ENCODE measurements around the gene ATOH1.

Gene ATOH1

DNA sequence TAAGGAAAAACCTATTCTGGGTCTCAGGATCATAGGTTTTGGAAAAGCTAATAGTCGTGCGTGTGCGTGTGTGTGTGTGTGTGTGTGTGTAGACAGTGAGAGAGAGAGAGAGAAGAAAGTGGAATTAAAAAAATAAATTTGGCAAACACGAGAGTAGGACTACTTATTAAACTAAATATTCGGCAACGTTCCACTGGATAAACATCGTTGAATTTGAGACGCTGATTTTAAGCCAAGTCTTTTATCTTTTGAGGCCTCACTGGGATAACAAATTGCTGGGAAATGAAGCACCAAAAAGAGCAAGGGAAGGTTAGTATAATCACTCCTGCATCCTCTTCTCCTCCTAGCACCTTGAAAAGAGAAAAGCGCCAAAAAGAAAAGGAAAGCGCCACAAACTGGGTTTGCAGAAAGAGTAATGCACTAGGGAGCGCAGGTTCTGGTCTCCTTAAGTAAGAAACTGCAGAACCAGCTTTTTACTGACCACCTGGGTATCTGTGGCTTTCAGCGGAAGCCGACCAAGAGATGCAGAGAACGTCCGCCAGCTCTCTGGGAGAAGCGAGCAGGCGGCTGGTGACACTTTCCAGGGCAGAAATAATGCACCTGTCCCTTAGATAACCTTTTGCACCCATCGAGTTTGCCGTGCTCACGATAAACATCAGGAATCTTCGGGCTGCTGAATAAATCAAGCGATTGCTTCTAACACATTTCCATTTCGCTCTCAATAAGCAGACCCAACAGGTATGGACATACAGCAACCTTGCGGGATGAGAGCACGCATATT, 3.4 kb downstream of the ATOH1 start:
- H3K4me1 ChIP-seq, result no peaks in the 10 kb centered on the region; the same call in 1 of the 2 replicates
- peaks cover 83% of the 10 kb centered on the region for H3K27me3 ChIP-seq
- no peak for TF ChIP-seq CTCF (IDR thresholded peaks at IDR 0.05; ENCODE audit: low read depth, low read length)
- H3K9me3 ChIP-seq, result no peaks in the 10 kb centered on the region; the same call in none of the 2 replicates
- H3K36me3 ChIP-seq, result no peaks in the 10 kb centered on the region
- no peak for DNase-seq
- no peak overlapping the region for H3K4me3 ChIP-seq (ENCODE audit: low read depth, low read length)

DNA sequence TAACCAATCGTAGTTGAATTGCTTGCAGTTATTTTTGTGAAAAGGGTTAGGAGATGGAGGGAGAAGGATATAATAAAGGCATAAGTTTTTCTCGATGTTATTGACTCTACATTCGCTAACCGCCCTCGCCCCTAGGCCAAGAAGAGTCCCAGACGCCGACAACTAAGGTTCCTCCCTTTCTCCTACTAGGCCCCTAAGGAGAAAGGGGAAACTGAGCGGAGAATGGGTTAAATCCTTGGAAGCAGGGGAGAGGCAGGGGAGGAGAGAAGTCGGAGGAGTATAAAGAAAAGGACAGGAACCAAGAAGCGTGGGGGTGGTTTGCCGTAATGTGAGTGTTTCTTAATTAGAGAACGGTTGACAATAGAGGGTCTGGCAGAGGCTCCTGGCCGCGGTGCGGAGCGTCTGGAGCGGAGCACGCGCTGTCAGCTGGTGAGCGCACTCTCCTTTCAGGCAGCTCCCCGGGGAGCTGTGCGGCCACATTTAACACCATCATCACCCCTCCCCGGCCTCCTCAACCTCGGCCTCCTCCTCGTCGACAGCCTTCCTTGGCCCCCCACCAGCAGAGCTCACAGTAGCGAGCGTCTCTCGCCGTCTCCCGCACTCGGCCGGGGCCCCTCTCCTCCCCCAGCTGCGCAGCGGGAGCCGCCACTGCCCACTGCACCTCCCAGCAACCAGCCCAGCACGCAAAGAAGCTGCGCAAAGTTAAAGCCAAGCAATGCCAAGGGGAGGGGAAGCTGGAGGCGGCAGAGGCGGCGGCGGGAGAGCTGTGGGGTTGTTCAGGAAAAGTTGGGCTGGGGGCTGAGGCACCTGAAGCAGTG, 5.9 kb downstream of the ATOH1 start:
- Histone ChIP-seq H3K27me3 (peaks cover 64% of the 10 kb centered on the region), H3K4me3 (ENCODE audit: low read depth, low read length) (no peak overlapping the region; the same call in 1 of the 2 replicates), H3K36me3 (no peaks in the 10 kb centered on the region), H3K4me1 (no peaks in the 10 kb centered on the region), H3K9me3 (no peaks in the 10 kb centered on the region; the same call in 1 of the 2 replicates)
- no peak for TF ChIP-seq CTCF (IDR thresholded peaks at IDR 0.05; ENCODE audit: low read depth, low read length)
- peak; percentile 15 for DNase-seq

DNA sequence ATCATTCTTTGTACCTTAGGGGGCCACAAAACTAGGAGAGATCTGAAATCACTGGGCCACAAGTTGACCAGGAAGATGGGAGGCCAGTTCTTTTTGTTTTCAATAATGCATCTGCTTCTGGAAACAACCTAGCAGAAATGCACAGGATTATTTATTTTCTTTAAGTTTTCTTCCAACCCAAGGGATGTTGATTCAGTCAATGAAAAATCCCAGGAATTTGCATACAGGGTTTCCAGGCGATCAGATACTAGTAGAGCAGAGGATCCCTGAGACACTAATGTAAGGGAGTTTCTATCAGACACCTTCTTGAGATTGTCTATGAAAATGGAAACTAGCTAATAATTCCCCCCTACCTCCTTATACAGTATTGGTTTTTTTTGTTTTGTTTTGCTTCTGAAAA, 7.4 kb downstream of the ATOH1 start:
- Histone ChIP-seq H3K36me3 (no peaks in the 10 kb centered on the region), H3K27me3 (peaks cover 50% of the 10 kb centered on the region)
- no peak for DNase-seq

DNA sequence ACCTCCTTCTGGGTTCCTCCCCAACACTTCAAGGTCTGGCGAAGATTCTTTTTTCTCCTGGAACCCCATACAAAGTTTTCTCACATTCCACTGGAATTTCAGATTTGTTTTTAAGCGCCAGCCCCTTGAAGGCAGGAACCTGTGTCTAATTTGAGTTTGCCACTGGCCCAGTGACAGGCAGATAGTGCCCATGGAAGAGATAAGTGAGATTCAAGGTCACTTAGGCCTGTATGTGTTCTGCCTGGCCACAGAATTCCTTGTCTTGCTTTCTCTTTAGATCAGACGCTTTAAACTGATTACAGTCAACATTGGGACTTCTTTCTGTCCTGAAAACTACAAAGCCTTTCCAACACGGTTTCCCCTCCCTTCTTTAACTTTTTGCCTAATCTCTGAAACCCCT, 11.2 kb downstream of the ATOH1 start:
- Histone ChIP-seq H3K4me1 (no peaks in the 10 kb centered on the region), H3K4me3 (ENCODE audit: low read depth, low read length) (no peak overlapping the region), H3K9me3 (no peaks in the 10 kb centered on the region; the same call in 1 of the 2 replicates), H3K36me3 (no peaks in the 10 kb centered on the region), H3K27me3 (peaks cover 13% of the 10 kb centered on the region)
- TF ChIP-seq CTCF (IDR thresholded peaks at IDR 0.05; ENCODE audit: low read depth, low read length), result no peak
- no peak for DNase-seq

More for the DNA sequence above, 7.4 kb downstream of the ATOH1 start:
- TF ChIP-seq CTCF (IDR thresholded peaks at IDR 0.05; ENCODE audit: low read depth, low read length), result no peak
- no peaks in the 10 kb centered on the region for H3K4me1 ChIP-seq
- H3K9me3 ChIP-seq, result no peaks in the 10 kb centered on the region; the same call in 1 of the 2 replicates
- no peak overlapping the region for H3K4me3 ChIP-seq (ENCODE audit: low read depth, low read length)

- no peak for DNase-seq
- no peak for TF ChIP-seq CTCF (IDR thresholded peaks at IDR 0.05; ENCODE audit: low read depth, low read length)
- Histone ChIP-seq H3K9me3 (no peaks in the 10 kb centered on the region), H3K36me3 (no peaks in the 10 kb centered on the region), H3K27me3 (peaks cover 6% of the 10 kb centered on the region; the same call in 1 of the 2 replicates), H3K4me3 (ENCODE audit: low read depth, low read length) (no peak overlapping the region), H3K4me1 (no peaks in the 10 kb centered on the region)
Measured at GRCh38 chr4:93841803-93842345, 13.3 kb downstream of the ATOH1 start.
